Ovary (tissue), 3 donors: ENCODE measurements around the gene TMED6.

Experiments used
- CTCF ChIP-seq, 3 donors: fragments of 450-650 bp in 2 of 3; fragments of 200-600 bp in 1 of 3; IDR thresholded peaks; one replicate each; pipeline versions ENCODE4 v1.5.1 to v1.8.0; 2016 to 2022; ENCODE audit warnings: antibody characterized with exemption in 3 of 3, mild to moderate bottlenecking in 1 of 3
- POLR2A ChIP-seq: fragments of 450-650 bp; IDR thresholded peaks from one replicate; pipeline ENCODE4 v1.6.1; 2017; ENCODE audit warnings: antibody characterized with exemption, mild to moderate bottlenecking, moderate library complexity
- donor health status: DM: no; HTN: no; CAD: no.

GRCh38 chr16:69382421-69382820 is 30.8 kb upstream of the TMED6 start:
- TF ChIP-seq POLR2A (no peak), CTCF (IDR thresholded peaks at IDR 0.05) (no peak)
